Measurements from ENCODE around the gene RBM47. TPM values are rescaled to one million over a fixed set of nuclear protein-coding genes. Genes with fewer than 3 reads are reported as not detected.
A peak's percentile ranks its signal among the peaks of the same experiment; 100 is the strongest.

RBM47 gene
- total and polyA plus RNA-seq, 2 experiments from 2014 or later: 35.6 to 139 TPM

DNA sequence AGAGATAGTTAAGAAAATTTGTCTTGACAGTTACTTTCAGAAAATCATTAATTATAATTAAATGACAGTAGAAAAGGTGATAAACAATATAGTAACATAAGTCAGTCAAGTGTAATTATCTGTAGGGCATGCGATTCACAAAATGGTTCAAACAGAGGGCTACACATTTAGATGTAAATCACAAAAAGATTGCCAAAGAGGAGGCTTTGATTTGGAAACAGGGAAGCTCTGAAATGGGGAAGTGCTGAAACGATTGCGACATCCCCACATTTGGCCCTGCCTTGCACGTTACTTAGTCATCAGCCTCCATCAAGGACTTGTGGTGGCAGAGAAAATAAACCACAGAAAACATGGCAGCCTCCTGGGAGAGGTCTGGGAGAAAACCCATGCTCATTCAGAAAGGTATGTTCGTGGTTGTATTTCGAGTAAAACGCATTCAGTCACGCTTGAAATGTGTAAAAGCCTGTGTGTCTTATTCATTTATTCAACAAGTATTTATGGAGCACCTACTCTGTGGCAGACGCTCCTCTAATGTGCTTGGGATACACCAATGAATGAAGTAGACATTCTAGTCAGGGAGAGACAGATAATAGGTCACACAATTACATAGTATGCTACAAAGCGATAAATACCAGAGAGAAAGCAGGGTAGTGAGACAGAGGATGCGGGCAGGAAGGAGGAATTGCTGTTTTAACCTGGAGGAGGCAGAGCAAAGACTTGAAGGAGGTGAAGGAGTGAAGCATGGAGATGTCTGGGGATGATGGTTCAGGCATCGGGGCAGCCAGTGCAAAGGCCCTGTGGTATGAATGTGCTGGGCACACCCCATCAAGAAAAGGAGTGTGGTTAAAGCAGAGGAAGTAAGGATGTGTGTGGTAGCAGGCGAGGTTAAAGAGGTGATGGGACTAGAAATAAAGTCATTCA, 7.8 kb downstream of the RBM47 start:
- no peaks in the 10 kb centered on the region for H3K9me2 ChIP-seq (ENCODE audit: insufficient read depth)
- Mint-ChIP-seq H3K27ac (peak overlapping the region; percentile 74), H3K4me3 (no peak overlapping the region; the same call in 2 of the 3 replicates), H3K36me3 (ENCODE audit: low read depth) (peaks cover 65% of the 10 kb centered on the region), H3K27me3 (ENCODE audit: insufficient read depth, low read depth, poor library complexity) (peaks cover 16% of the 10 kb centered on the region), H3K9me3 (0 out of 3 replicates have a peak, but pooled peaks cover 3% of the 10 kb centered on the region), H3K4me1 (peaks cover 59% of the 10 kb centered on the region)
- DNase-seq (ENCODE audit: low spot score) (peak; percentile 72), ATAC-seq (peak; percentile 60)
- peaks cover 44% of the 10 kb centered on the region for H3K4me1 ChIP-seq (ENCODE audit: insufficient read depth)
- H3F3A ChIP-seq (replicated peaks; ENCODE audit: low read depth): 0 out of 2 replicates have a peak, but pooled peaks cover 4% of the 10 kb centered on the region
- H3K27me3 ChIP-seq (ENCODE audit: insufficient read depth): no peaks in the 10 kb centered on the region
- H3K36me3 ChIP-seq (ENCODE audit: insufficient read depth): peaks cover 4% of the 10 kb centered on the region; the same call in 1 of the 2 replicates
- peak overlapping the region; percentile 36 for H3K27ac ChIP-seq (ENCODE audit: low read depth)
- TF ChIP-seq, protein P1, sequence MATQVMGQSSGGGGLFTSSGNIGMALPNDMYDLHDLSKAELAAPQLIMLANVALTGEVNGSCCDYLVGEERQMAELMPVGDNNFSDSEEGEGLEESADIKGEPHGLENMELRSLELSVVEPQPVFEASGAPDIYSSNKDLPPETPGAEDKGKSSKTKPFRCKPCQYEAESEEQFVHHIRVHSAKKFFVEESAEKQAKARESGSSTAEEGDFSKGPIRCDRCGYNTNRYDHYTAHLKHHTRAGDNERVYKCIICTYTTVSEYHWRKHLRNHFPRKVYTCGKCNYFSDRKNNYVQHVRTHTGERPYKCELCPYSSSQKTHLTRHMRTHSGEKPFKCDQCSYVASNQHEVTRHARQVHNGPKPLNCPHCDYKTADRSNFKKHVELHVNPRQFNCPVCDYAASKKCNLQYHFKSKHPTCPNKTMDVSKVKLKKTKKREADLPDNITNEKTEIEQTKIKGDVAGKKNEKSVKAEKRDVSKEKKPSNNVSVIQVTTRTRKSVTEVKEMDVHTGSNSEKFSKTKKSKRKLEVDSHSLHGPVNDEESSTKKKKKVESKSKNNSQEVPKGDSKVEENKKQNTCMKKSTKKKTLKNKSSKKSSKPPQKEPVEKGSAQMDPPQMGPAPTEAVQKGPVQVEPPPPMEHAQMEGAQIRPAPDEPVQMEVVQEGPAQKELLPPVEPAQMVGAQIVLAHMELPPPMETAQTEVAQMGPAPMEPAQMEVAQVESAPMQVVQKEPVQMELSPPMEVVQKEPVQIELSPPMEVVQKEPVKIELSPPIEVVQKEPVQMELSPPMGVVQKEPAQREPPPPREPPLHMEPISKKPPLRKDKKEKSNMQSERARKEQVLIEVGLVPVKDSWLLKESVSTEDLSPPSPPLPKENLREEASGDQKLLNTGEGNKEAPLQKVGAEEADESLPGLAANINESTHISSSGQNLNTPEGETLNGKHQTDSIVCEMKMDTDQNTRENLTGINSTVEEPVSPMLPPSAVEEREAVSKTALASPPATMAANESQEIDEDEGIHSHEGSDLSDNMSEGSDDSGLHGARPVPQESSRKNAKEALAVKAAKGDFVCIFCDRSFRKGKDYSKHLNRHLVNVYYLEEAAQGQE (IDR thresholded peaks at IDR 0.05; ENCODE audit: unreplicated experiment): no peak
- TF ChIP-seq NANOG (IDR thresholded peaks at IDR 0.05; ENCODE audit: borderline replicate concordance) (no peak), POLR2AphosphoS5 (IDR thresholded peaks at IDR 0.05; ENCODE audit: low read depth) (0 out of 2 replicates have a peak, but pooled peaks have one; percentile 19)
- peak overlapping the region; percentile 24 for H3K4me2 ChIP-seq
- 0 out of 2 replicates have a peak, but pooled peaks cover 8% of the 10 kb centered on the region for H4K20me1 ChIP-seq (replicated peaks; ENCODE audit: insufficient read depth)
- no peak overlapping the region for H3K4me3 ChIP-seq
- peaks cover 100% of the 10 kb centered on the region for H3K79me2 ChIP-seq (replicated peaks; ENCODE audit: insufficient read depth)
- H2AFZ ChIP-seq: no peak overlapping the region

DNA sequence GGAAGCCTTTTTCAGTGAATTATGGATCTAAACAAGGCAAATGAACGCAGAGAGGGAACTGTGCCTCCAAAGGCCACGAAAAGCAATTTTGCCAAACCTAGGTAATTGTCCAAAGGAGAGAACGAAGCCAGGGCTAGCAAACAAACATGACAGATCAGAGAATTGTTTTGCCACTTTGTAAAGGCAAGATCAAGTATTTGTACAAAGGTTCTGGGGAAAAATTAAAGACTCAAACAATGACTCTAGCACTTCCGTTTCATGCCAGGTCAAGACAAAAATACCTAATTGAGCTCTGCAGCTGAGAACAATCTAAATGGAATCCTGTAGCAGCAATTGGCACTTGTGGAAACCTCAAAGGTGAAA, 8.5 kb downstream of the RBM47 start:
- Histone ChIP-seq H4K20me1 (replicated peaks; ENCODE audit: insufficient read depth) (0 out of 2 replicates have a peak, but pooled peaks cover 8% of the 10 kb centered on the region), H3K4me3 (no peak overlapping the region), H2AFZ (no peak overlapping the region), H3F3A (replicated peaks; ENCODE audit: low read depth) (0 out of 2 replicates have a peak, but pooled peaks cover 4% of the 10 kb centered on the region), H3K27me3 (ENCODE audit: insufficient read depth) (no peaks in the 10 kb centered on the region), H3K79me2 (replicated peaks; ENCODE audit: insufficient read depth) (peaks cover 100% of the 10 kb centered on the region), H3K9me2 (ENCODE audit: insufficient read depth) (no peaks in the 10 kb centered on the region), H3K36me3 (ENCODE audit: insufficient read depth) (peaks cover 4% of the 10 kb centered on the region; the same call in 1 of the 2 replicates), H3K27ac (ENCODE audit: low read depth) (peak overlapping the region; percentile 36; the same call in 1 of the 2 replicates), H3K4me1 (ENCODE audit: insufficient read depth) (peaks cover 39% of the 10 kb centered on the region), H3K4me2 (peak overlapping the region; percentile 24)
- H3K36me3 Mint-ChIP-seq (ENCODE audit: low read depth): peaks cover 59% of the 10 kb centered on the region
- no peak overlapping the region; the same call in 2 of the 3 replicates for H3K4me3 Mint-ChIP-seq
- peaks cover 53% of the 10 kb centered on the region for H3K4me1 Mint-ChIP-seq
- H3K27ac Mint-ChIP-seq: peak overlapping the region; percentile 74
- ATAC-seq (no peak), DNase-seq (ENCODE audit: low spot score) (no peak)
- H3K9me3 Mint-ChIP-seq: 0 out of 3 replicates have a peak, but pooled peaks cover 3% of the 10 kb centered on the region
- H3K27me3 Mint-ChIP-seq (ENCODE audit: insufficient read depth, low read depth, poor library complexity): peaks cover 16% of the 10 kb centered on the region
- no peak for TF ChIP-seq STAT1 (IDR thresholded peaks at IDR 0.05; ENCODE audit: unreplicated experiment)
- TF ChIP-seq, protein P2, sequence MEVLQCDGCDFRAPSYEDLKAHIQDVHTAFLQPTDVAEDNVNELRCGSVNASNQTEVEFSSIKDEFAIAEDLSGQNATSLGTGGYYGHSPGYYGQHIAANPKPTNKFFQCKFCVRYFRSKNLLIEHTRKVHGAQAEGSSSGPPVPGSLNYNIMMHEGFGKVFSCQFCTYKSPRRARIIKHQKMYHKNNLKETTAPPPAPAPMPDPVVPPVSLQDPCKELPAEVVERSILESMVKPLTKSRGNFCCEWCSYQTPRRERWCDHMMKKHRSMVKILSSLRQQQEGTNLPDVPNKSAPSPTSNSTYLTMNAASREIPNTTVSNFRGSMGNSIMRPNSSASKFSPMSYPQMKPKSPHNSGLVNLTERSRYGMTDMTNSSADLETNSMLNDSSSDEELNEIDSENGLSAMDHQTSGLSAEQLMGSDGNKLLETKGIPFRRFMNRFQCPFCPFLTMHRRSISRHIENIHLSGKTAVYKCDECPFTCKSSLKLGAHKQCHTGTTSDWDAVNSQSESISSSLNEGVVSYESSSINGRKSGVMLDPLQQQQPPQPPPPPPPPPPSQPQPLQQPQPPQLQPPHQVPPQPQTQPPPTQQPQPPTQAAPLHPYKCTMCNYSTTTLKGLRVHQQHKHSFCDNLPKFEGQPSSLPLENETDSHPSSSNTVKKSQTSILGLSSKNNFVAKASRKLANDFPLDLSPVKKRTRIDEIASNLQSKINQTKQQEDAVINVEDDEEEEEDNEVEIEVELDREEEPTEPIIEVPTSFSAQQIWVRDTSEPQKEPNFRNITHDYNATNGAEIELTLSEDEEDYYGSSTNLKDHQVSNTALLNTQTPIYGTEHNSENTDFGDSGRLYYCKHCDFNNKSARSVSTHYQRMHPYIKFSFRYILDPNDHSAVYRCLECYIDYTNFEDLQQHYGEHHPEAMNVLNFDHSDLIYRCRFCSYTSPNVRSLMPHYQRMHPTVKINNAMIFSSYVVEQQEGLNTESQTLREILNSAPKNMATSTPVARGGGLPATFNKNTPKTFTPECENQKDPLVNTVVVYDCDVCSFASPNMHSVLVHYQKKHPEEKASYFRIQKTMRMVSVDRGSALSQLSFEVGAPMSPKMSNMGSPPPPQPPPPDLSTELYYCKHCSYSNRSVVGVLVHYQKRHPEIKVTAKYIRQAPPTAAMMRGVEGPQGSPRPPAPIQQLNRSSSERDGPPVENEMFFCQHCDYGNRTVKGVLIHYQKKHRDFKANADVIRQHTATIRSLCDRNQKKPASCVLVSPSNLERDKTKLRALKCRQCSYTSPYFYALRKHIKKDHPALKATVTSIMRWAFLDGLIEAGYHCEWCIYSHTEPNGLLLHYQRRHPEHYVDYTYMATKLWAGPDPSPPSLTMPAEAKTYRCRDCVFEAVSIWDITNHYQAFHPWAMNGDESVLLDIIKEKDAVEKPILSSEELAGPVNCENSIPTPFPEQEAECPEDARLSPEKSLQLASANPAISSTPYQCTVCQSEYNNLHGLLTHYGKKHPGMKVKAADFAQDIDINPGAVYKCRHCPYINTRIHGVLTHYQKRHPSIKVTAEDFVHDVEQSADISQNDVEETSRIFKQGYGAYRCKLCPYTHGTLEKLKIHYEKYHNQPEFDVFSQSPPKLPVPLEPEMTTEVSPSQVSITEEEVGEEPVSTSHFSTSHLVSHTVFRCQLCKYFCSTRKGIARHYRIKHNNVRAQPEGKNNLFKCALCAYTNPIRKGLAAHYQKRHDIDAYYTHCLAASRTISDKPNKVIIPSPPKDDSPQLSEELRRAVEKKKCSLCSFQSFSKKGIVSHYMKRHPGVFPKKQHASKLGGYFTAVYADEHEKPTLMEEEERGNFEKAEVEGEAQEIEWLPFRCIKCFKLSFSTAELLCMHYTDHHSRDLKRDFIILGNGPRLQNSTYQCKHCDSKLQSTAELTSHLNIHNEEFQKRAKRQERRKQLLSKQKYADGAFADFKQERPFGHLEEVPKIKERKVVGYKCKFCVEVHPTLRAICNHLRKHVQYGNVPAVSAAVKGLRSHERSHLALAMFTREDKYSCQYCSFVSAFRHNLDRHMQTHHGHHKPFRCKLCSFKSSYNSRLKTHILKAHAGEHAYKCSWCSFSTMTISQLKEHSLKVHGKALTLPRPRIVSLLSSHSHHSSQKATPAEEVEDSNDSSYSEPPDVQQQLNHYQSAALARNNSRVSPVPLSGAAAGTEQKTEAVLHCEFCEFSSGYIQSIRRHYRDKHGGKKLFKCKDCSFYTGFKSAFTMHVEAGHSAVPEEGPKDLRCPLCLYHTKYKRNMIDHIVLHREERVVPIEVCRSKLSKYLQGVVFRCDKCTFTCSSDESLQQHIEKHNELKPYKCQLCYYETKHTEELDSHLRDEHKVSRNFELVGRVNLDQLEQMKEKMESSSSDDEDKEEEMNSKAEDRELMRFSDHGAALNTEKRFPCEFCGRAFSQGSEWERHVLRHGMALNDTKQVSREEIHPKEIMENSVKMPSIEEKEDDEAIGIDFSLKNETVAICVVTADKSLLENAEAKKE (CRISPR knock-in tag; IDR thresholded peaks at IDR 0.05): no peak
- no peak for TF ChIP-seq POLR2AphosphoS5 (IDR thresholded peaks at IDR 0.05; ENCODE audit: low read depth)
- TF ChIP-seq, protein P1 (IDR thresholded peaks at IDR 0.05; ENCODE audit: unreplicated experiment): no peak

Measured in GM23338 (cell line).